ENCODE data around the gene LDB3.
"Not testable (repeated sequence)": the region's sequence is repeated elsewhere in the genome, so short reads cannot be mapped to it uniquely, and the experiment has no call there.

Gene LDB3

DNA sequence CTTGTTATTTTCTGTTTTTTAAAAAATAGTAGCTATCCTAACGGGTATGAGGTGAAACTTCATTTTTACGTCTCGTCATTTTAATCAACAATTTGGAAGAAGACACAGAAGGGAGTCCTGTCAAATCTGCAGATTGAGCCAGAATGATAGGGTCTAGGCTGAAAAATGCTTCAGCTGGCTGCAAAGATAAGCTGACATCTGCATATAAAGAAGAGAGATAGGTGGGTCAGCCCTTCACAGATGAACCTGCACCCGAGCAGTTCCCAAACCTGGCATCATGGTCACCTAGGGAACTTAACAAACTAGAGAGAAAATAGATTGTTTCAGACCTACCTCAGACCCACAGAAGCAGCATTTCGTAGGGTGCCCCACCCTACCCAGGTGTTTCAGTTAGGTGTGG is 52.9 kb downstream of the LDB3 start:
- intact Hi-C loops (cut with DNase I): no loop called here
- DNase-seq: peak in 1 of 10 donors; percentile 28

DNA sequence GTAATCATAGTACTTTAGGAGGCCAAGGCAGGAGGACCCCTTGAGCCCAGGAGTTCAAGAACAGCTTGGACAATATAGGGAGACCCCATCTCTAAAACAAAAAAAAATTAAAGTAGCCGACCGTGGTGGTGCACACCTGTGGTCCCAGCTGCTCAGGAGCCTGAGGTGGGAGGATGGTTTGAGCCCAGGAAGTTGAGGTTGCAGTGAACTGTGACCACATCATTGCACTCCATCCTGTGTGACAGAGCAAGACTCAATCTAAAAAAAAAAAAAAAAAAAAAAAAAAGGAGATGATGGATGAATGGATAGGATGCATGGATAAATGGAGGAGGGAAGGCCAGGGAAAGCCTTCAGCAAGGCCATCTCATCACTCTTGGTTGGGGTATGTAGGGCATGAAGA is 54.7 kb downstream of the LDB3 start:
- intact Hi-C loops (cut with DNase I): no loop called here

DNA sequence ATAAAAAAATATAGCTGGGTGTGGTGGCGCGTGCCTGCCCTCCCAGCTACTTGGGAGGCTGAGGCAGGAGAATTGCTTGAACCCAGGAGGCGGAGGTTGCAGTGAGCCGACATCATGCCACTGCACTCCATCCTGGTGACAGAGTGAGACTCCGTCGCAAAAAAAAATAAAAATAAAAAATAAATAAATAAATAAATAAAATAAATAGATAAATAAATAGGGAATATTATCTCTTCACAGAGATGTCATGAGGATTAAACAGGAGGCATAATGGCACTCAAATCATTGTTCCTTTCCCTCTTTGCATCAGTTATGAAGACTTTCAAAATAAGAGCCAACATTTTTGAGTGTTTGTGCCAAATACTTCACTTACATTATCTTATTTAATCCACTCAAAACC is 56.1 kb downstream of the LDB3 start:
- DNase-seq: peak in 1 of 10 donors; percentile 41
- intact Hi-C loops (cut with DNase I): no loop called here

More for the DNA sequence above, 54.7 kb downstream of the LDB3 start:
- no peak for DNase-seq

GRCh38 chr10:86725980-86726676 is 57.8 kb downstream of the LDB3 start:
- intact Hi-C loops (cut with DNase I): no loop called here
- DNase-seq: peak in 1 of 10 donors; percentile 39

DNA sequence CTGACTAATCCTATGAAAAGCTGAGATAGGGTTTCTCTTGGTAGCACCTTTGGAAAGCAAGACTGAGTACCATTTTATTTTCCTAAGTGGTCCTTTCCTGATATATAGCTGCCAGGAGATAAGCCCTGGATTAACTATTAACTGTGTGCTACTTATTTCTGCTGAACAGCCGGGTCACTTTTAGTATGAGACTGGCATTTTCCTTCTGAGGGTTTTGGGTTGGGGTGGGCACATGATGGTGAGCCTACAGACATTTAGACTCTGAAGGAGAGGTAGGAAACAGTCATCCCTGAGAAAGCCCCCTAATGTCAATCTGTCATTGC is 58.3 kb downstream of the LDB3 start:
- intact Hi-C loops (cut with DNase I): no loop called here
- peak in 1 of 10 donors; percentile 16 for DNase-seq

DNA sequence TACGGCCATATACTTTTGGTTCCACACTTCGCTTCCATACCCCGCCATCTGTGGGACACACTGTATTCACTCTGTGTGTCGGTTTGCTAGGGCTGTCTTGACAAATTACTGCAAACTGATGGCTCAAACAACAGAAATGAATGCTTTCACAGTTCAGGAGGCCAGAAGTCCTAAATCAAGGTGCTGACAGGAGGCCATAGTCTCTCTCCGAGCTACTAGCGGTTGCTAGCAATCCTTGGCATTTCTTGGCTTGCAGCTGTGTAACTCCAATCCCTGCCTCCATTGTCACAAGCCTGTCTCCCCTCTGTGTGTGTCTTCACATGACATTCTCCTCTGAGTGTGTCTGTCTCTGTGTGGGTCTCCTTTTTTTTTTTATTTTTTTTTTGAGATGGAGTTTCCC is 59.2 kb downstream of the LDB3 start:
- DNase-seq: peak in 1 of 10 donors; percentile 0
- intact Hi-C loops (cut with DNase I): no loop called here

DNA sequence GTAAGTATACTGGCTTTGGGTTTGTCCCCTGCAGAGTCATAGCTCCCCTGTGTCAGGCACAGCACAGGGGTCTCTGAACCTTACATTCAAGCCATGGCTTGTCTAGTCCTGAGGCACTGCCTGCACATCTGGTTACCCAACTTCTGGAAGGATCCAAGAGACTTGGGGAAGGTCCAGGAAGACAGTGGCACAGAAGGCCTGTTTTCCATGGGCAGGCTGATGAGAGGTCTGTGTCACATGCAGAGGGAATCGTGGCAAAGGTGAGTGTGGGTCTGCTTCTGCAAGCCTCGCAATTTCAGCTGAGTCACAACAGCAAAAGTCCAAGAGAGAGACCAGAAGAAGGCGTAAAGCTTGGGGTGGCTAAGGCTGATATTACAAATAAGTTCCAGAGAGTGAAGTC is 59.7 kb downstream of the LDB3 start:
- peak in 1 of 10 donors; percentile 33 for DNase-seq
- intact Hi-C loops (cut with DNase I): no loop called here

- DNase-seq: peak in 1 of 10 donors; percentile 6
- intact Hi-C loops (cut with DNase I): no loop called here
Observed at GRCh38 chr10:86729677-86730076, 61.4 kb downstream of the LDB3 start.

DNA sequence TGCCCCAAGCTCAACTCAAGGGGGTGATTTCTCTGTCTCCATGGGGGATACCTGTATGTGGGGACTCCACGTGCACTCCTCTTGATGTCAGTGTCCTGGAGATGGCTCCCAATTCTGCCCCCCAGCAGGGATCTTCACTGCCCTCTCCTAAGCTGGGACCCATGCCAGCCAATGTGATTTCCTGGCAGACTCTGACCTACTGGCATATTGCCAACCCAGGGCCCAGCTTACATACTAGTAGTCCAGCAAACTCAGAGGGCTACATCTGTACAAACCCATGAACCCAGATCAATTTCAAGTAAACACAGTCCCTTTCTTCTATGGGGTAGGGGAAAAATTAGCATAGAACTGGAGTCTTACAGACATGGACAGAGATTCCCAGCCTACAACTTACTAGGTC is 61.9 kb downstream of the LDB3 start:
- intact Hi-C loops (cut with DNase I): no loop called here
- peak in 3 of 10 donors; percentile 42 to 82 (median 47) for DNase-seq

DNA sequence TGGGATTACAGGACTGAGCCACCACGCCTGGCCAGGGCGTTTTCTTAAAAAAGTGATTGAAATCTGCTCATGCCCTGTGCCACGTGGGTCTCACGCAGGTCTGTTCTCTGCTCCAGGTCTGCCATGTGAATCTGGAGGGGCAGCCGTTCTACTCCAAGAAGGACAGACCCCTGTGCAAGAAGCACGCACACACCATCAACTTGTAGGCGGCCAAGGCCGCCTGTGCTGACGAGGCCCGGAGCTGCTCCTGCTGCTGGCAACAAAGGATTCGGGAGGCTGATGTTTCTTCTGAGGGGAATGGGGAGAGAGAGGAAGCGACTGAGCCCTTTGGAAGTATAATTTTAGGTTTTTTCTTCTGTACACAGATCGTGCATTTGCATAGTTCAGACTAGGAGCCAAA is 64.5 kb downstream of the LDB3 start:
- peak in 1 of 10 donors; percentile 78 for DNase-seq
- intact Hi-C loops (cut with DNase I): no loop called here

DNA sequence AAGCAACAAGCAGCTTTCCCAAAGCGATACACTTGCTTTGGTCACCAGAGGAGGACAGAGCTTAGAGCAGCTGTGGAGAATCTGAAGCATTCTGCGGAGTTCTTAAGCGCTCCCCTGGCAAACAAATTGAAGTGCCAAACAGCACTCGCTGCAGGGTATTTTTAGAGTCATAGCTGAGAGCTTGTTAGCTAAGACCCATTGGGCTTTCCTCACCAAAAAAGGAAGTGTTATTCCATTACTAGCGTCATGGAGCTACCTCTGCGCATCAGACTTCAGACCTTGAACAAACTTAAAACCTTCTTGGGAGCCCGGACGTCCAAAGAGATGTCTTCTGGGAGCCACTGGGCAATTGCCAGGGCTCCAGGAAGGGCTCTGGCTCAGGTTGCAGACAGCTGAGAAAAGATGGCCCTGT is 65.0 kb downstream of the LDB3 start:
- intact Hi-C loops (cut with DNase I): no loop called here
- DNase-seq: peak in 1 of 10 donors; percentile 77

- peak in 1 of 10 donors; percentile 9 for DNase-seq
- intact Hi-C loops (cut with DNase I): no loop called here
Observed at GRCh38 chr10:86734207-86734988, 66.1 kb downstream of the LDB3 start.

DNA sequence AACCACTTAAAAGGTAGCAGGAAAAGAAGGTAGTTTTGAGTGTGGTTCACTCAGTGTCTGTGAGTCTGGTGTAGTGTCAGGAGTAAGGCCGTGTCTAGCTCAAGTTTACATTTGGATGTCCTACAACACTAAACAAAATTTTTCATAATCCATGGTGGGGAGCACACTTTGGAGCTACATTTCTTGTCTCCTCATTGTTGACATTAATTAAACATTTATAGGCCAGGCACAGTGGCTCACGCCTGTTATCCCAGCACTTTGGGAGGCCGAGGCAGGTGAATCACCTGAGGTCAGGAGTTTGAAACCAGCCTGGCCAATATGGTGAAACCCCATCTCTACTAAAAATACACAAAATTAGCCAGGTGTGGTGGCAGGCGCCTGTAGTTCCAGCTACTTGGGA is 67.0 kb downstream of the LDB3 start:
- peak in 1 of 10 donors; percentile 5 for DNase-seq
- intact Hi-C loops (cut with DNase I): not testable (repeated sequence)

- DNase-seq: no peak
- intact Hi-C loops (cut with DNase I): no loop called here
Observed at GRCh38 chr10:86742230-86742629, 73.9 kb downstream of the LDB3 start.

DNA sequence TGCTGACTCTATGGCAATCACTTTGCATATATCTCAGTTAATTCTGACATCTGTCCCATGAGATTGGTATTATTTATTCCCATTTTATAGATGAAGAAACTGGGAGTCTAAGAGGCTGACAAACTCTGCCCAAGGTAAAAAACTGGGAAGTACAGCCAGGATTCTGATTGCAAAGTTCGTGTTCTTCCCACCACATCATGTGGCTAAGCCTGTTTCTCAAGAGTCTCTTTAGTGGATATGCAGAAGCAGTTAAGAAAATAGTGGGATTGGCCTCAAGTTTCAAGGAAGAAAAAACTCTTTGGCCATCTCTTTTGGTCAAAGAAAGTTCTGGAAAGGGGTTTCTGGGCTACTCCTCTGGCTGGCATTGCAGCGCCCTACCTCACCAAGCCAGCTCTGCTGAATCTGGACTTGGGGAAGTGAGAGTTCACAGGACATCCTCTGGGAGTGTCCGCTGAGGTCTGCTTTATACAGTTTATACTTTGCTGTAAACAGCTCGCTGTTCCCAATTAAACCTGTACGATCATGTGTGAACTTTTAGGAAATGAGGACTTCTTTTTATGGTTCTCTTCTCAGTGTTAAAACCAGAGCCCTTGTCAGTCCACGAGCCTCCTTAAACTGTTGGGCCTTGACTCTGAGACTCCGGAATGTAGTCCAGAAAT is 75.9 kb downstream of the LDB3 start:
- intact Hi-C loops (cut with DNase I): no loop called here
- DNase-seq: no peak

GRCh38 chr10:86747796-86748581 is 79.7 kb downstream of the LDB3 start:
- no peak for DNase-seq
- intact Hi-C loops (cut with DNase I): no loop called here

- DNase-seq: no peak
- intact Hi-C loops (cut with DNase I): no loop called here
Observed at GRCh38 chr10:86749854-86750253, 81.5 kb downstream of the LDB3 start.

DNA sequence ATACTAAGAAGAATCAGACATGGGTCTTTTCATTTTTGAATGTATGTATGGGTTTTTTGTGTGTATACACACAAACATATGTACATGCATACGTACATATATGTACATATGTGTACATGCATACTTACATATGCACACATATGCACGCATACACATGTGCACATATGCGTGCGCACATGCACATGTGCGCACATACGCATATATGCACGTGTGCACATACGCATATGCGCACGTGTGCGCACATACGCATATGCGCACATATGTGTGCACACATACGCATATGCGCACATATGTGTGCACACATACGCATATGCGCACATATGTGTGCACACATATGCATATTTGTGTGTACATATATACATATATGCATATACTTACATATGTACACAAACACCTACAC is 83.2 kb downstream of the LDB3 start:
- intact Hi-C loops (cut with DNase I): no loop called here
- DNase-seq: no peak

DNA sequence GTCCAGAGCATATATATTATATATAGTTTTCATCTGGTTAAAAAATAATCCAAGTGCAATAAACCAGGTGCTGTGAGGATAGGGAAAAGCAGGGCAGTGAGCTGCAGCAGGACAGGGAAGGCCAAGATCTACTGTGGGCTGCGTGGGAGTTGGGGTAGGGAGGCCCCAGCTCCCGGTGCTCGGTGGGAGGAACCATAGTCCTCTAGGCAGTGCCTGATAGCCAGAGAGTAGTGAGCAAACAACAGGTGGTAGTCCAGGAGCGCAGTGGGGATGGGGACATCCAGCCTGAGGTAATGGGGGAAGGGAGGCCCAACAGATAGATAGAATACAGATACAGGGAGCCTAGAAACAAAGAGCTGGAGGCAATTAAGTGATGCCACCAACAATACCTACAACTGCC is 84.0 kb downstream of the LDB3 start:
- DNase-seq: no peak
- intact Hi-C loops (cut with DNase I): no loop called here

- intact Hi-C loops (cut with DNase I): no loop called here
- DNase-seq: no peak
Observed at GRCh38 chr10:86753051-86753450, 84.7 kb downstream of the LDB3 start.

Measured in posterior cingulate gyrus (tissue), 11 donors.